ENCODE data around the gene SLC7A10.

Gene SLC7A10

GRCh38 chr19:33159149-33159548, 66.5 kb downstream of the SLC7A10 start:
- no peaks in the 10 kb centered on the region for H3K79me2 ChIP-seq (ENCODE audit: control insufficient read depth, low read length)
- H4K20me1 ChIP-seq (ENCODE audit: control insufficient read depth, insufficient read depth, low read depth, low read length) = no peaks in the 10 kb centered on the region
- no peak overlapping the region for H3K4me2 ChIP-seq (ENCODE audit: low read length)
- no peaks in the 10 kb centered on the region for H3K27me3 ChIP-seq (ENCODE audit: control insufficient read depth, low read length)
- no peaks in the 10 kb centered on the region for H3F3A ChIP-seq (ENCODE audit: control insufficient read depth, insufficient read depth)
- TF ChIP-seq EZH2phosphoT487 (IDR thresholded peaks at IDR 0.05; ENCODE audit: borderline replicate concordance, low read length) (no peak), CTCF (IDR thresholded peaks at IDR 0.05; ENCODE audit: low read depth, low read length, poor library complexity, severe bottlenecking) (no peak)
- H3K9me2 ChIP-seq (replicated peaks; ENCODE audit: control insufficient read depth, low read length) = no peaks in the 10 kb centered on the region
- H3K36me3 ChIP-seq (ENCODE audit: control insufficient read depth, low read length) = no peaks in the 10 kb centered on the region
- H3K9me3 ChIP-seq (ENCODE audit: control insufficient read depth, insufficient read depth, low read length) = no peaks in the 10 kb centered on the region
- peaks cover 4% of the 10 kb centered on the region; the same call in 1 of the 2 replicates for H3K4me1 ChIP-seq (ENCODE audit: control insufficient read depth, low read length)
- H3K4me3 ChIP-seq (ENCODE audit: low read length) = no peak overlapping the region
- H3K27ac ChIP-seq (ENCODE audit: low read depth, low read length) = no peak overlapping the region
